ENCODE results near the gene MEIS1. TPM values are rescaled to one million over a fixed set of nuclear protein-coding genes. Genes with fewer than 3 reads are reported as not detected.

Gene MEIS1
- total and polyA plus RNA-seq, 2 experiments from 2014 or later, result 19.1 to 44.4 TPM

DNA sequence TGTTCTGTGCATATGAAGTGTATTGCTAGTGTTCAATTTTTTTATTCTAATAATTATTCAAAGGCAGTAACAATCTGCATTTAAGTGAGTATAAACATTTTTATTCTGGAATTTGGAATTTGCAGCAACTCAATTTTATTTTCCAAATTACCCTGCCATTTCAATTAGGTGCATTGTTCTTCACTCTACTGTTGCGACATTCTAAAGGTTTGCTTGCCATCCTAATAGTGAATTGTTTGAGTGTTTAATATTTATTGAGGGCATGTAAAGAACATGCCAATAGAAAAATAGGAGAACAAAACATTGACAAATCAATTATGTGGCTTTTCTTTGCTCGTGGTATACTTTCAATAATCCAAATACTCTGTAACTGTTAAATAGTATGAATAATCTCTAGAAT lies 18.0 kb downstream of the MEIS1 start:
- Histone ChIP-seq H3K27me3 (replicated peaks; ENCODE audit: insufficient read depth) (no peaks in the 10 kb centered on the region), H3F3A (ENCODE audit: insufficient read depth) (peaks cover 3% of the 10 kb centered on the region; the same call in 1 of the 2 replicates), H3K4me3 (no peak overlapping the region), H3K9ac (no peak overlapping the region), H3K9me2 (ENCODE audit: insufficient read depth) (no peaks in the 10 kb centered on the region), H3K4me1 (ENCODE audit: insufficient read depth) (peaks cover 26% of the 10 kb centered on the region), H3K4me2 (ENCODE audit: unreplicated experiment) (no peak overlapping the region), H2AFZ (no peak overlapping the region), H3K9me3 (ENCODE audit: low read depth) (no peaks in the 10 kb centered on the region), H3K36me3 (ENCODE audit: low read depth) (peaks cover 35% of the 10 kb centered on the region), H3K79me2 (ENCODE audit: insufficient read depth) (peaks cover 100% of the 10 kb centered on the region), H3K27ac (no peak overlapping the region), H4K20me1 (ENCODE audit: insufficient read depth) (no peaks in the 10 kb centered on the region)
- DNase-seq, result no peak
- no peak for TF ChIP-seq EZH2phosphoT487 (IDR thresholded peaks at IDR 0.05; ENCODE audit: insufficient read depth, low read depth)
- TF ChIP-seq EZH2 (IDR thresholded peaks at IDR 0.05; ENCODE audit: insufficient read depth, poor library complexity, severe bottlenecking), result no peak
- 76 to 78% methylated on average over 2 of the region's 2 CpGs for WGBS, 2 experiments (ENCODE audit: low coverage in 1 of 2, low lambda C conversion rate in 2 of 2, missing lambda C conversion rate in 2 of 2)
- in situ Hi-C loops (cut with MboI), result no loop called here

DNA sequence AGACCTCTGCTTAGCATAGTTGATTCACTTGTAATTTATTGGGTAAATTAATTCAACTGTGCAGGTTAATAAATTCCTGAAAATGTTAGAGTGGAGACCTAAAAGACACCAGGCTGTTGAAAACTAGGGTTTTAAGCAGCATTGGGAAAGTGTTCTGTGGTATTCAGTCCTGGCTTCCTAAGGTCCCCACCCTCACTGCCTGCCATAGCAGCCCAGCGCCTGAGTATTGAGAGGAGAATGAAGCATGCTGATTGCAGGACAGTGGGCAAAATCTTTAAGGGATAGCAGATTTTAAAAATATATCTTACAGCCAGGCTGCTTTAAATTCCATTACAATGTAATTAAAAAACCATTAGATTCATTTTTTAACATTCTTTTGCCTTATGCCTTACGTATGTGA lies 20.6 kb downstream of the MEIS1 start:
- peaks cover 11% of the 10 kb centered on the region; the same call in 1 of the 2 replicates for H3F3A ChIP-seq (ENCODE audit: insufficient read depth)
- H3K36me3 ChIP-seq (ENCODE audit: low read depth), result peaks cover 22% of the 10 kb centered on the region; the same call in 1 of the 2 replicates
- H3K4me3 ChIP-seq, result no peak overlapping the region
- WGBS, 2 experiments (ENCODE audit: low coverage in 1 of 2, low lambda C conversion rate in 2 of 2, missing lambda C conversion rate in 2 of 2), result 98 to 99% methylated on average over 2 of the region's 2 CpGs
- no peak for TF ChIP-seq EZH2phosphoT487 (IDR thresholded peaks at IDR 0.05; ENCODE audit: insufficient read depth, low read depth)
- no peak for TF ChIP-seq EZH2 (IDR thresholded peaks at IDR 0.05; ENCODE audit: insufficient read depth, poor library complexity, severe bottlenecking)
- no peak overlapping the region for H2AFZ ChIP-seq
- no peaks in the 10 kb centered on the region for H3K9me3 ChIP-seq (ENCODE audit: low read depth)
- H3K79me2 ChIP-seq (ENCODE audit: insufficient read depth), result peaks cover 98% of the 10 kb centered on the region
- H3K9me2 ChIP-seq (ENCODE audit: insufficient read depth), result no peaks in the 10 kb centered on the region
- H3K4me2 ChIP-seq (ENCODE audit: unreplicated experiment), result no peak overlapping the region
- in situ Hi-C loops (cut with MboI), result no loop called here
- H3K4me1 ChIP-seq (ENCODE audit: insufficient read depth), result peaks cover 29% of the 10 kb centered on the region
- no peaks in the 10 kb centered on the region for H4K20me1 ChIP-seq (ENCODE audit: insufficient read depth)
- no peak for DNase-seq
- H3K27ac ChIP-seq, result no peak overlapping the region
- H3K9ac ChIP-seq, result no peak overlapping the region
- H3K27me3 ChIP-seq (replicated peaks; ENCODE audit: insufficient read depth), result no peaks in the 10 kb centered on the region

DNA sequence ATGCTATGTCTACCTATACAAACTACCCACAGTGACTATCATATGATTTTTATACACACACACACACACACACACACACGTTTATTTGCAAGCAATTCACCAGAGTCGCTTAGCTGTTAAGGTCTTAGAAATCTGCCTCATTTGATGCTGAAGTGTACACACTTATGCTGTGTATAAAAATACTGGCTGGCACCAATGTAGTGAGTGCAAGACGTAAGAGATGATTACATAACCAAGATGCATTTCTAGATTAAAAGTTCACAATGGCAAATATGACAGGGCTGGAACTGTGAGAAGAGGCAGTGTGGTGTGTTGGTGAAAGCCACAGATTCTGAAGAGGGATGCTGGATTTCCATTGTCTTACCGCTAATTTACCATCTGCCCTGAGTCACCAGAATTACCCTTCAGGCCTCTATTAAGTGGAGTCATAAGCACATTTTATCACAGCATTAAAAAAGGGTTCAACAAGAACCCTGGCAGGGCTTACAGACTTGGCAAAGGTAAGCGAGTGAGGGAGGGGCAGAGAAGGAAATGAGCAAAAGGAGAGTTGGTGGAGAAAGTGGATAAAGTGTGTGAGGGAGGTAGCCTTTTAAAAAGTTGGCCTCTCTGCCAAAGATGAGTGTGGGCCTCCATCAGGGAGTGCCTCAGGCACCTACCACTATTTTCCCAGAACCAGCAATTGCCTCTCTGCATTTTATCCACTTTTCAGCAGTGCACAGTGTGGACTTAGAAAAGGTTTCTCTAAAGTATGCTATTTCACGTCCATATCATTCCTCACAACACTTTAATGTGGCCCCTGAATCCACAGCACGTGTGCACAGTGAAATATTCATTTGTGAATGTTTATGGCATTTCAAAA lies 21.5 kb downstream of the MEIS1 start:
- H3K4me1 ChIP-seq (ENCODE audit: insufficient read depth), result peaks cover 29% of the 10 kb centered on the region
- H4K20me1 ChIP-seq (ENCODE audit: insufficient read depth), result no peaks in the 10 kb centered on the region
- H2AFZ ChIP-seq, result no peak overlapping the region
- TF ChIP-seq EZH2 (IDR thresholded peaks at IDR 0.05; ENCODE audit: insufficient read depth, poor library complexity, severe bottlenecking), result no peak
- TF ChIP-seq EZH2phosphoT487 (IDR thresholded peaks at IDR 0.05; ENCODE audit: insufficient read depth, low read depth), result no peak
- in situ Hi-C loops (cut with MboI), result no loop called here
- H3K9me2 ChIP-seq (ENCODE audit: insufficient read depth), result no peaks in the 10 kb centered on the region
- DNase-seq, result peak; percentile 18
- H3K79me2 ChIP-seq (ENCODE audit: insufficient read depth), result peaks cover 98% of the 10 kb centered on the region
- H3K27ac ChIP-seq, result no peak overlapping the region
- WGBS, 2 experiments (ENCODE audit: low coverage in 1 of 2, low lambda C conversion rate in 2 of 2, missing lambda C conversion rate in 2 of 2), result 80 to 81% methylated on average over 7 of the region's 7 CpGs
- no peak overlapping the region for H3K4me2 ChIP-seq (ENCODE audit: unreplicated experiment)
- peaks cover 16% of the 10 kb centered on the region; the same call in 1 of the 2 replicates for H3F3A ChIP-seq (ENCODE audit: insufficient read depth)
- no peaks in the 10 kb centered on the region for H3K27me3 ChIP-seq (replicated peaks; ENCODE audit: insufficient read depth)
- no peak overlapping the region for H3K9ac ChIP-seq
- H3K9me3 ChIP-seq (ENCODE audit: low read depth), result no peaks in the 10 kb centered on the region
- H3K36me3 ChIP-seq (ENCODE audit: low read depth), result peaks cover 25% of the 10 kb centered on the region; the same call in 1 of the 2 replicates
- no peak overlapping the region for H3K4me3 ChIP-seq

DNA sequence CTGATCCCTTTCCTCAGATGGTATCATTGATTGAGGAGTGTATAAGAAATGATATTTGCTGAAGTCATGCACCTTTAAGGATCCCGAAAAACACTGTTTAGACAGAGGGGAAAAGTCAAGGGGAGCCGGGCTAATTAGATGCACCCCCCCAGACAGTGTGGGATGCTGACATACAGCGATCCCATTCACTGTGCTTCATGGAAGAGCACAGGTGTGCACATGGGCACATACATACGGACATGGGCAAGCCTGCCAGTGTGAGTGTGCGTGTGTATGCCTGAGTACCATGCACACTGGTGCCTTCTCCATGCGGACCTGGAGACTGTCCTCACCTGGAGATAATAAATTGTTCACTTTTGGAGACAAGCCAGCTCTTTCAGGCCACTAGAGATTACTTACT lies 22.6 kb downstream of the MEIS1 start:
- Histone ChIP-seq H3K79me2 (ENCODE audit: insufficient read depth) (peaks cover 98% of the 10 kb centered on the region), H3F3A (ENCODE audit: insufficient read depth) (peaks cover 27% of the 10 kb centered on the region; the same call in 1 of the 2 replicates), H3K27me3 (replicated peaks; ENCODE audit: insufficient read depth) (no peaks in the 10 kb centered on the region), H4K20me1 (ENCODE audit: insufficient read depth) (no peaks in the 10 kb centered on the region), H3K27ac (no peak overlapping the region), H3K9ac (no peak overlapping the region), H3K4me2 (ENCODE audit: unreplicated experiment) (no peak overlapping the region), H3K9me2 (ENCODE audit: insufficient read depth) (no peaks in the 10 kb centered on the region), H3K36me3 (ENCODE audit: low read depth) (peaks cover 28% of the 10 kb centered on the region; the same call in 1 of the 2 replicates), H3K4me3 (no peak overlapping the region), H3K9me3 (ENCODE audit: low read depth) (no peaks in the 10 kb centered on the region), H3K4me1 (ENCODE audit: insufficient read depth) (peaks cover 26% of the 10 kb centered on the region), H2AFZ (no peak overlapping the region)
- no peak for DNase-seq
- in situ Hi-C loops (cut with MboI), result no loop called here
- no peak for TF ChIP-seq EZH2phosphoT487 (IDR thresholded peaks at IDR 0.05; ENCODE audit: insufficient read depth, low read depth)
- no peak for TF ChIP-seq EZH2 (IDR thresholded peaks at IDR 0.05; ENCODE audit: insufficient read depth, poor library complexity, severe bottlenecking)
- 99% methylated on average over 6 of the region's 6 CpGs for WGBS, 2 experiments (ENCODE audit: low coverage in 1 of 2, low lambda C conversion rate in 2 of 2, missing lambda C conversion rate in 2 of 2)

Measured in GM23248 (cell line).